ENCODE results near the gene PITRM1. TPM values are rescaled to one million over a fixed set of nuclear protein-coding genes. Genes with fewer than 3 reads are reported as not detected.

The PITRM1 gene
- polyA plus RNA-seq, 4 donors = 61.8 to 83.6 (median 61.9) TPM

Other genes with a start within 250 kb of the PITRM1 start
- 10 to 100 TPM; 19.0 to 40.3 (median 31.4) TPM for gene PFKP, start 105.2 kb downstream of the PITRM1 start, polyA plus RNA-seq (ENCODE audit: insufficient read length in 4 of 4)